Middle frontal gyrus (tissue), 1 donor: ENCODE measurements around the gene ZBTB46.

Experiments used
- DNase-seq: peaks from one replicate; pipeline ENCODE4 v3.0.0-alpha.2; 2015; ENCODE audit warnings: low spot score; ENCODE audit errors: extremely low spot score

Gene ZBTB46

GRCh38 chr20:63748070-63748933 is 82.8 kb downstream of the ZBTB46 start:
- no peak for DNase-seq

DNA sequence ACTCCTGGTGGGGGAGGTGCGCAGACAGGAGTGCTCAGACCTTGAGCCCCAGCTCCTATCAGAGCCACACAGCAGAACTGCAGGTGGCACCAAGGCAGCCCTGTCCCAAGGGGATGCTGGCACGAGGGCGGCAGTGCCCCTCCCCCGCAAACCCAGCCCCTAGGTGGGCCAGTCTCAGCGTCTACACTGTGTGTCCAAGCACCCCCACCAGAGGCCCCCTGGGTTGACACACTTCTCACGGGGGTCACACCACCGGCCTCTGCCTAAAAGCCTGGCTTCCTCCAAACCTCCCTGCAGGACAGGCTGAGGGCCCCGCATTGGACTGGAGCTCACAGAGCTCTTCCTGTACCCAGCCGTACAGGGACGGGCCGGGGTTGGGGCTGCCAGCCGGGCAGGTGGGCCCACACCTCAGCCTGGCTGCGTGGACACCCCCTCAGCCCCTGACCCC is 83.4 kb downstream of the ZBTB46 start:
- no peak for DNase-seq

DNA sequence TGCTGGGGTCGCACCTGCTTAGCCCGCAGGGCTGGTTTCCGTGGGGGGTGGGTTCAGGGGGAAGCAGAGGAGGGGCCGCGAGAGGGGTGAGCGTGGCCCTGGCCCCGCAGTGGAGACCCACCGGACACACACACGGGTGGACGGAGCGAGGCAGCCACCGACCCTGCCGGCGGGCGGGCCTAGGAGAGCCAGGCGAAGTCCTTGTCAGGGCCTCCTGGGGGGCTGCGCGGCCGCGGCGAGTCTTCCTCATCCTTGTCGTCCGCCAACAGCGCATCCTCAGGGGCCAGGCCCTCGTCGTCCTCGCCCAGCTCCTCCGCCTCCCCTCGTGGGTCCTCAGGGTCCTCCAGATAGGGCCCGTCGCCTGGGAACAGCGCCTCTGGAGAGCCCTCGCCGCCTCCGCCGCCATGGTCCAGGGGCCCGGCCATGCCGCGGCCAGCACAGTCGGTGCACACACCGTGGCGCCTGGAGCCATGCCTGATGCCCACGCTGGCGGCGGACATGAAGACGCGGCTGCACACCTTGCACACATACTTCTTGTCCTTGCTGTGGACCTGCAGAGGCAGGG is 84.2 kb downstream of the ZBTB46 start:
- no peak for DNase-seq

- DNase-seq = no peak
These were observed 84.9 kb downstream of the ZBTB46 start for GRCh38 chr20:63745961-63746731.

DNA sequence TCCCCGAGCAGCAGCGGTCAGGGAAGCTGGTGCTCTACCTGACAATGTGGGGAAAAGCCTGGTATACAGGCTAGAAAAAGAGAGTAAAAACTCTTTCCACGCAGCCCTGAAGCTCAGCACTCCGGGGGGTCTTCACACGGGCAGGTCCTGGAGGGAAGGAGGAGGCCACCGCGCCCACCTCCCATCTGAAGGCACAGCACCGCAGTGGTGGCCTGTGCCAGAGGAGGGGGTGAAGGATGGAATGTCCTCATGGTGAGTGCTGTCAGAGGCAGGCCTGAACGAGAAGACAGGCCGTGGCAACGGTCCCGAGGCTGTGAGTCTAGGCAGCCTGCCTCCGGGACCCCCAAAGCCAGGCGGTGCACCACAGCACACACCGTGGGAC is 85.6 kb downstream of the ZBTB46 start:
- no peak for DNase-seq

- DNase-seq = no peak
These were observed 86.3 kb downstream of the ZBTB46 start for GRCh38 chr20:63744574-63745423.

- DNase-seq = no peak
These were observed 86.9 kb downstream of the ZBTB46 start for GRCh38 chr20:63744158-63744557.

- no peak for DNase-seq
These were observed 87.7 kb downstream of the ZBTB46 start for GRCh38 chr20:63743210-63743970.

- DNase-seq = no peak
These were observed 88.6 kb downstream of the ZBTB46 start for GRCh38 chr20:63742381-63743024.

DNA sequence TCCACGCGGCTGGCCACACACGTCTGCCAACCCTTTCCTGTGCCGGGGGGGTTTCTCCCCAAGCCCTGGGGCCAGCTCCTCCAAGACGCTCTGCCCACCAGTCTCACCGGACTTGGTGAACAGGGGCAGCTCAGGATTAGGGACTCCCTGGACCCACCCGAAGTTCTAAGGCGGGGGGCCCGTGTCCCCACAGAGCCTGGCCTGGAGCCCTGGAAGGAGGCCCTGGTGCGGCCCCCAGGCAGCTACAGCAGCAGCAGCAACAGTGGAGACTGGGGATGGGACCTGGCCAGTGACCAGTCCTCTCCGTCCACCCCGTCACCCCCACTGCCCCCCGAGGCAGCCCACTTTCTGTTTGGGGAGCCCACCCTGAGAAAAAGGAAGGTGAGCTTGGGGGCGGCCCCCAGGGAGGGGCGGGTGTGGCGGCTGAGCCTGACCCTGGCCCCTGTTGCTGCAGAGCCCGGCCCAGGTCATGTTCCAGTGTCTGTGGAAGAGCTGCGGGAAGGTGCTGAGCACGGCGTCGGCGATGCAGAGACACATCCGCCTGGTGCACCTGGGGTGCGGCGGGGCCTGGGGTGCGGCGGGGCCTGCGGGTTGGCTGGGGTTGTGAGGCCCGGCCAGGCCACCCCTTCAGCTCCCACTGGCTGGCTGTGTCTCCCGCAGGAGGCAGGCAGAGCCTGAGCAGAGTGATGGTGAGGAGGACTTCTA is 89.2 kb downstream of the ZBTB46 start:
- DNase-seq = no peak

DNA sequence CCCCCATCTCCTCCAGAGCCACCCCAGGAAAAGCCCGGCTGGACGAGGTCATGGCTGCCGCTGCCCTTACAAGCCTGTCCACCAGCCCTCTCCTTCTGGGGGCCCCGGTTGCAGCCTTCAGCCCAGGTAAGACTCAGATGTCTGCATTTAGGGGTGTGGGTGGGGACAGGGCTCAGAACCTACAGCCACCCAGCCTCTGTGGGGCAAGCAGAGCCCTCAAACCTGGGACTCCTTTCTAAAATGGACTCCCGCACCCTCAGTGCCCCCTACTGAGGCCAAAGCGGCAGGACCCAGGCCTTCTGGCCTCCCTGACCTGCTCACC is 89.7 kb downstream of the ZBTB46 start:
- DNase-seq = no peak

DNA sequence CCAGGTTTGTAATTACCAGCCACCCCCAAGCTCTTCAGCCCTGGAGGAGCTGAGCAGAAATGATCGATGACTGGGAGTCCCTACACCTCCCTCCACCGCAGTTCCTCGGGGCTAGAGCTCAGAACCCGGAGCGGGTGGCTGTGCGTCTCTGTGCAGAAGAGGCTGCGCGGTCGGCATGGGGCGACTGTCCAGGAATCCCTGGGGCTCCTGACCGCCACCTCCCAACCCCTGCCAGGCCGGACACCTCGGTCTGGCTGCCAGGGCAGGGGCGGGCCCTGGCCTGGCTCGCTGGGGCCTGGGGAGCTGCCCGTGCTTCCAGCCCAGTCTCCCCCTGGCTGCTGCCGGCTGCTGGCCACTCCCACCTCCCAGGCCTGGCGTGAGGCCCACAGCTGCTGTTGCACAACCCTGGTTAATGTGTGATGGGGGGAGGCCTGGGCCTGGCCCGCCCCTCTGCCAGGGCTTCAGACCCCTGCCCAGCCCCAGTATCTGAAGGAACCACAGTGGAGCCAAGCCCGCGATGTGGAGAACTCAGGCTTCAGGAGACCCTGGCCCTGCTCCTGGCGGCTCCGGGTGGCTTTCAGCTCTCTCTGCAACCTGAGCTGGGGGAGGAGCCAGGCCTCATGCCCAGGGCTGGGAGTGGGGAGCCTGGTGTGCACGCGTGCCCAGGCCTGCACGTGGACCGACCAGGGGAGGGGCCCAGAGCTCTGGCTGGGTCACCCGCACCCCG is 90.3 kb downstream of the ZBTB46 start:
- DNase-seq = no peak

DNA sequence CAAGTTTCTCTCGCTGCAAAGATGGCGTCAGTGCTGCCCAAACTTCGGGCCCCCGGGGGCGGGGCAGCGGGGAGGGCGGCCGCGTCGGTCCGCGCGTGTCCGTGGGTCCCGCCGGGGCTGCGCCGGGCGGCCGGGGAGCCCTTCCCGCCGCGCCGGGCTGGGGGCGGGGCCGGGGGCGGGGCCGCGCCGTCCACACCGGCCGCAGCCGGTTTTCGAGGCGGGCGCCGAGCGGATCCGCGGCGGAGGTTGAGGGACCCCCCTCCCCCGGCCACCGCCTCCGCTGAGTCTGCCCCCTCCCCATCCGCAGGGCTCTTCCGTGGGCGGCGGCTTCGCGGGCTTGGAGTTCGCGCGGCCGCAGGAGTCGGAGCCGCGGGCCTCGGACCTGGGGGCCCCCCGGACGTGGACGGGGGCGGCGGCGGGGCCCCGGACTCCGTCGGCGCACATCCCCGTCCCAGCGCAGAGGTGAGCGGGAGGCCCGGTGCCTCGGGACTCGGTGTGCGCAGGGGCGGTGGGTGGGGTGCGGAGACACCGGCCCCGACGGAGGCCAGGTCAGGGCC is 90.9 kb downstream of the ZBTB46 start:
- no peak for DNase-seq

- peak; percentile 76 for DNase-seq
These were observed 91.7 kb downstream of the ZBTB46 start, which contains the start of gene SLC2A4RG for GRCh38 chr20:63739130-63740069. Gene SLC2A4RG, plus strand, starts transcription at chr20:63739776. Its CDS starts 137 bp downstream, at chr20:63739913.

- DNase-seq = no peak
These were observed 92.4 kb downstream of the ZBTB46 start for GRCh38 chr20:63738687-63739129.

GRCh38 chr20:63737945-63738686 is 92.9 kb downstream of the ZBTB46 start:
- no peak for DNase-seq

GRCh38 chr20:63737695-63737944 is 93.4 kb downstream of the ZBTB46 start:
- DNase-seq = no peak
